ENCODE results near the gene MAPRE2. TPM values are rescaled to one million over a fixed set of nuclear protein-coding genes. Genes with fewer than 3 reads are reported as not detected.

The MAPRE2 gene
- total RNA-seq, 1 experiment from 2014 or later, result 31.4 TPM

- intact Hi-C loops (cut with micrococcal nuclease; ENCODE audit: unreplicated experiment), result no loop called here
- Mint-ChIP-seq H3K36me3 (ENCODE audit: insufficient read depth, unreplicated experiment) (no peaks in the 10 kb centered on the region), H3K27me3 (ENCODE audit: unreplicated experiment) (no peaks in the 10 kb centered on the region), H3K9me3 (ENCODE audit: low read depth, unreplicated experiment) (no peaks in the 10 kb centered on the region), H3K4me1 (ENCODE audit: low read depth, unreplicated experiment) (no peaks in the 10 kb centered on the region), H3K4me3 (ENCODE audit: low read depth, unreplicated experiment) (no peak overlapping the region), H3K27ac (ENCODE audit: unreplicated experiment) (no peak overlapping the region)
- no TSS peak for BruUV-seq (replicated peaks)
- DNase-seq, result no peak
- CTCF ChIA-PET, result no interaction called here
- TF ChIP-seq CTCF (IDR thresholded peaks at IDR 0.05; ENCODE audit: unreplicated experiment), result no peak
Measured at GRCh38 chr18:34998661-34999060, 42.6 kb upstream of the MAPRE2 start.

DNA sequence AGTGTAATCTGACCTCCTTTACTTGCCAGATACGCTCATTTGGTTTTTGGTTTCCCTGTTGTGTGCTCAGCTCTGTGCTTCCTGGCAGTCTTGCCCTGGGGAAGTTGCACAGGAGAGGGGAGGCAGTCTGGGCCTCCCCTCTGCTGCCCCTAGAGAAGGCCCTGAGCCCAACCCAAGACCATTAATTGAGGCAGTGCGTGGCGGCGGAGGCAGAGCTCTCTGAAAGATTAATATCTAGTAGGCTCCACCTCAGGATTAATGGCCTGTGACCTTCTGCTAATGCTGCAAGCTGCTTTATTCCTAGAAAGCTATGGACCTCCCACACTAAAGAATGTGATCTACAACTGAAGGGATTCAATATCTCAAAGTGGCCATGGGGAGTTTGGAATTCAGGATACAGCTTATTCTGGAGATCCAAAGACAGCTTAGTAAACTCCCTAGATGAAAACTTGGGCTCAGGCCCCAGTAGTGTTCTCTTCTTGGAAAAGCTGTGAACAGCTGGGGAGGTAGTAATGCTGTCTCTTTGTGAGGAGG is 41.4 kb upstream of the MAPRE2 start:
- no peak overlapping the region for H3K27ac Mint-ChIP-seq (ENCODE audit: unreplicated experiment)
- H3K4me1 Mint-ChIP-seq (ENCODE audit: low read depth, unreplicated experiment), result no peaks in the 10 kb centered on the region
- intact Hi-C loops (cut with micrococcal nuclease; ENCODE audit: unreplicated experiment), result loop anchor here (10.0 kb wide), 1 partner anchor 135 kb away; no protein-coding TSS in a partner anchor
- no peak for TF ChIP-seq CTCF (IDR thresholded peaks at IDR 0.05; ENCODE audit: unreplicated experiment)
- no peaks in the 10 kb centered on the region for H3K27me3 Mint-ChIP-seq (ENCODE audit: unreplicated experiment)
- H3K36me3 Mint-ChIP-seq (ENCODE audit: insufficient read depth, unreplicated experiment), result no peaks in the 10 kb centered on the region
- no peak overlapping the region for H3K4me3 Mint-ChIP-seq (ENCODE audit: low read depth, unreplicated experiment)
- H3K9me3 Mint-ChIP-seq (ENCODE audit: low read depth, unreplicated experiment), result no peaks in the 10 kb centered on the region
- no TSS peak for BruUV-seq (replicated peaks)
- CTCF ChIA-PET, result no interaction called here
- no peak for DNase-seq

- H3K4me1 Mint-ChIP-seq (ENCODE audit: low read depth, unreplicated experiment), result no peaks in the 10 kb centered on the region
- no peaks in the 10 kb centered on the region for H3K9me3 Mint-ChIP-seq (ENCODE audit: low read depth, unreplicated experiment)
- intact Hi-C loops (cut with micrococcal nuclease; ENCODE audit: unreplicated experiment), result loop anchor here (10.0 kb wide), 1 partner anchor 136 kb away; no protein-coding TSS in a partner anchor
- no peak for DNase-seq
- CTCF ChIA-PET, result no interaction called here
- no peak overlapping the region for H3K4me3 Mint-ChIP-seq (ENCODE audit: low read depth, unreplicated experiment)
- TF ChIP-seq CTCF (IDR thresholded peaks at IDR 0.05; ENCODE audit: unreplicated experiment), result no peak
- BruUV-seq (replicated peaks), result no TSS peak
- H3K27ac Mint-ChIP-seq (ENCODE audit: unreplicated experiment), result no peak overlapping the region
- no peaks in the 10 kb centered on the region for H3K36me3 Mint-ChIP-seq (ENCODE audit: insufficient read depth, unreplicated experiment)
- H3K27me3 Mint-ChIP-seq (ENCODE audit: unreplicated experiment), result no peaks in the 10 kb centered on the region
Measured at GRCh38 chr18:35000457-35000856, 40.8 kb upstream of the MAPRE2 start.

GRCh38 chr18:35002120-35002519 is 39.1 kb upstream of the MAPRE2 start:
- Mint-ChIP-seq H3K27ac (ENCODE audit: unreplicated experiment) (no peak overlapping the region), H3K27me3 (ENCODE audit: unreplicated experiment) (no peaks in the 10 kb centered on the region), H3K9me3 (ENCODE audit: low read depth, unreplicated experiment) (no peaks in the 10 kb centered on the region), H3K4me1 (ENCODE audit: low read depth, unreplicated experiment) (peaks cover 10% of the 10 kb centered on the region), H3K36me3 (ENCODE audit: insufficient read depth, unreplicated experiment) (no peaks in the 10 kb centered on the region), H3K4me3 (ENCODE audit: low read depth, unreplicated experiment) (no peak overlapping the region)
- TF ChIP-seq CTCF (IDR thresholded peaks at IDR 0.05; ENCODE audit: unreplicated experiment), result no peak
- intact Hi-C loops (cut with micrococcal nuclease; ENCODE audit: unreplicated experiment), result loop anchor here (10.0 kb wide), 1 partner anchor 137 kb away; no protein-coding TSS in a partner anchor
- CTCF ChIA-PET, result no interaction called here
- no peak for DNase-seq
- no TSS peak for BruUV-seq (replicated peaks)

Data from Calu3 (cell line).